ENCODE measurements around the gene PITRM1.
"Not testable (repeated sequence)": the region's sequence is repeated elsewhere in the genome, so short reads cannot be mapped to it uniquely, and the experiment has no call there.

Gene PITRM1, protein sequence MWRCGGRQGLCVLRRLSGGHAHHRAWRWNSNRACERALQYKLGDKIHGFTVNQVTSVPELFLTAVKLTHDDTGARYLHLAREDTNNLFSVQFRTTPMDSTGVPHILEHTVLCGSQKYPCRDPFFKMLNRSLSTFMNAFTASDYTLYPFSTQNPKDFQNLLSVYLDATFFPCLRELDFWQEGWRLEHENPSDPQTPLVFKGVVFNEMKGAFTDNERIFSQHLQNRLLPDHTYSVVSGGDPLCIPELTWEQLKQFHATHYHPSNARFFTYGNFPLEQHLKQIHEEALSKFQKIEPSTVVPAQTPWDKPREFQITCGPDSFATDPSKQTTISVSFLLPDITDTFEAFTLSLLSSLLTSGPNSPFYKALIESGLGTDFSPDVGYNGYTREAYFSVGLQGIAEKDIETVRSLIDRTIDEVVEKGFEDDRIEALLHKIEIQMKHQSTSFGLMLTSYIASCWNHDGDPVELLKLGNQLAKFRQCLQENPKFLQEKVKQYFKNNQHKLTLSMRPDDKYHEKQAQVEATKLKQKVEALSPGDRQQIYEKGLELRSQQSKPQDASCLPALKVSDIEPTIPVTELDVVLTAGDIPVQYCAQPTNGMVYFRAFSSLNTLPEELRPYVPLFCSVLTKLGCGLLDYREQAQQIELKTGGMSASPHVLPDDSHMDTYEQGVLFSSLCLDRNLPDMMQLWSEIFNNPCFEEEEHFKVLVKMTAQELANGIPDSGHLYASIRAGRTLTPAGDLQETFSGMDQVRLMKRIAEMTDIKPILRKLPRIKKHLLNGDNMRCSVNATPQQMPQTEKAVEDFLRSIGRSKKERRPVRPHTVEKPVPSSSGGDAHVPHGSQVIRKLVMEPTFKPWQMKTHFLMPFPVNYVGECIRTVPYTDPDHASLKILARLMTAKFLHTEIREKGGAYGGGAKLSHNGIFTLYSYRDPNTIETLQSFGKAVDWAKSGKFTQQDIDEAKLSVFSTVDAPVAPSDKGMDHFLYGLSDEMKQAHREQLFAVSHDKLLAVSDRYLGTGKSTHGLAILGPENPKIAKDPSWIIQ

DNA sequence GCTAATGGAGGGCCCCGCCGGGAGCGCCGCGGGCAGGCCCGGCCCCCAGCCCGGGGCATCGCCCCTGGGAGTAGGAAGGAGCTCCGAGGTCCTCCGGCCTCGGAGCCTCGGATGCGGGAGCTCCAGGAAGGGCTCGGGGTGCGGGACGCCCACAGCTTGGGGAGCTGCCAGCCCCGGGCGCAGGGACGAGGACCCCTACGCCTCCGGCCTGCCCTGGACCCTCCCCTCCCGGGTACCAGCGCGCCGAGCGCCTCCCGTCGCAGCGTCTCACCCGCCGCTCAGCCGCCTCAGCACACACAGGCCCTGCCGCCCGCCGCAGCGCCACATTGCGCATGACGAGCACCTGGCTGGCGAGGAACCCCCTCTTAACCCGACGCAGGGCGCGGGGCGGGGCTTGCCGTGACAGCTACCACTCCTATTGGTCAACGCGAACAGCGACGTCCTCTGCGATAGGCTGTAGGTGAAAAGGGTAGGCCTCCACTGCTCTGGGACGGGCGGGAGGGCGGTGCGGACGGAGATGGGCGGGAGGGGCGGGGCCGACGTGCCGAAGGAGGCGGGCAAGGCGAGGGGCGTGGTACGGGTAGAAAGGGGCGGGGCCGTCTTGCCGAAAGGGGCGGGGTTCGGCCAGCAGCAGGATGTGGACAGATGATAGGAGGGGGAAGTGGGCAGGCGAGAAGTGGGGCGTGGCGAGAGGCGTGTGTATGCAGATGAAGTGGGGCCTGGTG is at the start of gene PITRM1:
PITRM1 (minus strand) TSS at position 337 of the 725 bp plus-strand sequence; CDS start at position 327, 10 bp downstream.
- Histone ChIP-seq H3K4me3 (peak within 1 kb of the TSS; percentile 56 to 91 (median 84)), H3K27ac (peak within 1 kb of the TSS; percentile 52 to 98 (median 89))

DNA sequence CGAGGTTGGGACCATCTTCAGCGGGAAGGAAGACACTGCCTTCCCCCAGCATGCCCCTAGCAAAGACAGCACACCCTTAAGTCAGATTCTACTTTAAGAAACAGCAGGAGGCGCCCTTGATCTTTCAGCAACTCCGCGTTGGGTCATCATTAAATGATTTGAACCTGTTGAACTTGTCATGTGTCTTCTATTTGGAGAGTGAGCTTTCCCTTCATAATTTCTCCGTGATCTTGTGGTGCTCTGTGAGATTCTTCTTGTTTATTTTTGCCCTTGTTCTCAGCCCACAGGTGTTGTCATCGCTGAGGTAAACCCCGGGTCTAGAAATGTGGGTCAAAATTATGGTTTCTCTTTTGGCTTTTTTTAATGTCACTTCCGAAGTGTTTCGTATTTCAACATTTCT is 49.5 kb upstream of the PITRM1 start:
- Histone ChIP-seq H3K4me3 (no peak overlapping the region), H3K27ac (no peak overlapping the region)

DNA sequence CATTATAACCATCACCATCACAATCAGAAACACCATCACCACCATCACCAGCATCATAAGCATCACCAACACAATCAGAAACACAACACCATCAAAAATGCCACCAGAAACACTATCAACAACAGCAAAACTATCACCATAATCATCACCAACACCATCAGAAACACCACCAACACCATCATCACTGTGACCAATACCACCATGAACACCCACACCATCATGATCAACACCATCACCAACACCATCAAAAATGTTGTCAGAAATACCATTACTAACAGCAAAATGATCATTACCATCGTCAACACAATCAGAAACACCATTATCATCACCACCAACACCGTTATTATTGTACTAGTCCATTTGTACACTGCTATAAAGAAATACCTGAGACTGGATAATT is 49.0 kb upstream of the PITRM1 start:
- not testable (repeated sequence) for H3K27ac ChIP-seq, H3K4me3 ChIP-seq

DNA sequence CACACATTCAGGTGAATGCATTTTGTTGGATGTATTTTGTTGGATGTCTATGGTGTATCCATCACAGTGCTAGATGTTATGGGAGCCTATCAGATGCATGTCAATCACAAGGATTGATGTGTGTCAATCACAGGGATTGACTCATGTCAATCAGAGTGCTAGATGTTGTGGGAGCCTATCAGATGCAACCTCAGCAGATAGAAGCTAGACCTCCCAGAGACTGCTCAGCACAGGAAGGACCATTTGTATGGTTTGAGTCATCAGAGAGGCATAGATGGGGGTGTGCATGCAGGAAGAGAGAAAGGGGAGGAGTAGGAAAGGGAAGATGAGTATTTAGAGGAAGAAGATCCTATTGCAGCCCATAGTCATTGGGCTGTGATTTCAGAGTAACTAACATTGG is 48.3 kb upstream of the PITRM1 start:
- H3K4me3 ChIP-seq, result no peak overlapping the region
- H3K27ac ChIP-seq, result no peak overlapping the region

DNA sequence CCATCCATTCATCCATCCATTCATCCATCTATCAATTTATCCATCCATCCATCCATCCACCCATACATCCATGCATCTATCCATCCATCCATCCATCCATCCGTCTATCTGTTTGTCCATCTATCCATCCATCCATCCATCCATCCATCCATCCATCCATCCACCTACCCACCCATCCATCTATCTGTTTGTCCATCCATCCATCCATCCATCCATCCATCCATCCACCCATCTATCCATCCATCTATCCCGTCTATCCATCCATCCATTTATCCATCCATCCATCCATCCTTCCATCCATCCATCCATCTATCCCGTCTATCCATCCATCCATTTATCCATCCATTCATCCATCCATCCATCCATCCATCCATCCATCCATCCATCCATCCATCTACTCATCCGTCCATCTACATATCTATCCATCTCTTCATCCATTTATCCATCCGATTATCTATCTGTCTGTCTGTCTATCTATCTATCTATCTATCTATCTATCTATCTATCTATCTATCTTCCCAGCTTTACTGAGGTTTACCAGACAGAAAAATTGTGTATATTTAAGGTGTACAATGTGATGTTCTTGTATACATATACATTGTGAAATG is 46.5 kb upstream of the PITRM1 start:
- not testable (repeated sequence) for H3K4me3 ChIP-seq, H3K27ac ChIP-seq

DNA sequence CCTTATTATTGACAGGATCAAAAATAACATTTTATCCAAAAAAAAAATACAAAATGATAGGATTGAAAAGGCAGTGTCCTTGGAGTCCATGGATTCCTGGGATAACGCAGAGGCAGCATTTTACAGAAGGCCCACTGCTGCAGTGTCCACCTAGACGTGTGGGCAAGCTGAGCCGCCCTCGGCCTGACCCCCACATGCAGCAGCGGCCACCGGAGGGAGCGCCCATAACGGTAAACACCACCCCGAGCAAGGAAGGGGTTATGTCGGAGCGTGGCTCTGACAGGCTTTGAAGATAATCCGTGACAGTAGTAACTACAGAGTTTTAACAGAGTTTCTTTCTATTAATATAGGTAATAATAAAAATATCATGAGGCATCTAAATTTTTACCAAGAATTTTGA is 45.3 kb upstream of the PITRM1 start:
- Histone ChIP-seq H3K4me3 (no peak overlapping the region), H3K27ac (no peak overlapping the region)

DNA sequence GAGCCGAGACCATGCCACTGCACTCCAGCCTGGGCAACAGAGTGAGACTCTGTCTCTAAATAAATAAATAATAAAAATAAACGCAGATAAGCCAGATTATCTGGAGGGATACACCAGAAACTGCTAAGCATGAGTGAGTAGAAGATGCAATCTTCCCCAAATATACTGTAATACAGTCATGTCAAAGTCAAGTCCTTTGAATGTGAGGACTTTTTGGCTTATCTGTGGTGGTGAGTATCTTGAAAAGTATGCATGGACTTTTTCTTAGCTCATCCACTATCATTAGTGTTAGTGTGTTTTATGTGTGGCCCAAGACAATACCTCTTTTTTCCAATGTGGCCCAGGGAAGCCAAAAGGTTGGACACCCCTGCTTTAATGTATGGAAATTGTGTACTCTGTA is 44.7 kb upstream of the PITRM1 start:
- no peak overlapping the region for H3K4me3 ChIP-seq
- no peak overlapping the region for H3K27ac ChIP-seq

DNA sequence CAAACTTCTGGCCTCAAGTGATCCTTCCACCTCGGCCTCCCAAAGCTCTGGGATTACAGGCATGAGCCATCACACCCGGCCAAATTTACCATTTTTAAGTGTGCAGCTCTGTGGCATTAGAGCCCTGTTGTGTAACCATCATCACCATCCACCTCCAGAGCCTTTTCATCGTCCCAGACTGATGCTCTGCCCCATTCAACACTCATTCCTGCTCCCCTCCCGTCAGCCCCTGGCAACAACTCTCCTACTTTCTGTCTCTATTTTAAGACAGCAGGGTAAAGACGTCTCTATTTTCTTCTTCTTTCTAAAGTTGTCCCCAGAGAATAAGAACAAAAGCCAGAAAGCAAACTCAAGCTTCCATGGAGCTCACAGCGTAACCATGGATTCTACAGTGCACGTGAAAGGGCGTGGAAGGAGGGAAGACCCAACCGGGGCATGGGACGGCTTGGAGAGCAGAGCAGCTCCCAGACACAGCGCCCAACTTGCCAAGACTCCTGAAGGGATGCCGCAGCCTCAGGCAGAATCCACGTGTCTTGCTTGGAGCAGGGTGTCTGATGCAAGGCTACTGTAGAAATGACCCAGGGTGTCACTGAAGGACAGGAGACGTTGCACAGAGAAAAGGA is 42.7 kb upstream of the PITRM1 start:
- H3K27ac ChIP-seq, result no peak overlapping the region
- no peak overlapping the region for H3K4me3 ChIP-seq

DNA sequence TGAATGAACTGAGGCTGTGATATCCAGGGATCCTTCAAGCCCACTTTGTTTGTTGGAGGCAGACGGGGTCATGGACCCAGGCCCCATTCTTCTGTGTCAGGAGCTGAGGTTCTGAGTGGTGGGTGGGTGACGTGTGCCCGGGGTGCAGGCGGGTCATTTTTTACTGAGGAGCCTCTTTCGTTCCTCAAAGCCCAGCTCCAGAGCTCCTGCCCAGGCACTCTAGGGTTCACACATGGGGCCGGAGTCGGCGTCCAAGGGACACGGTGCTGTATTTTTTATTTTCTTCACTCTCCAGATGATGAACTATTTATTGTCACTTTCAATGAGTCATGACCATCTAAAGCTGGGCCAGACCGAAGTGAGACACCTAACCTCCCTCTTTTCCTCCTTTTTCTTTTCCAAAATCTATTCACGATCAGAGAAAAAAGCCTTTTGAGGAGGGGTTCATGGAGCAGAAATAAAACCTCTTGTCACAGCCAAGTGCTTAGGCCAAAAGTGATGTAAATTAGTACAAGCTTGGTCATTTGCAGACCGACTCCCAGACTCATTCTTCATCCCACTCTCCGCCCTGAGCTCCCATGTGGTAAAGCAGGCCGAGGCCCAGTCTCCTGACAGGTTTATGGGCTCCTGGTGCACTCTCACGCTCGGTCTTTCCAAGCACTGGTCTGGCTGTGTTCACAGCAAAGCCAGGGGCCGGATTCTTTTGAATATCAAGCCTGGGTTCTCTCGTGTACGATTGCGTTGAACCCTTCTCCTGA is 41.4 kb upstream of the PITRM1 start:
- no peak overlapping the region for H3K27ac ChIP-seq
- no peak overlapping the region for H3K4me3 ChIP-seq

DNA sequence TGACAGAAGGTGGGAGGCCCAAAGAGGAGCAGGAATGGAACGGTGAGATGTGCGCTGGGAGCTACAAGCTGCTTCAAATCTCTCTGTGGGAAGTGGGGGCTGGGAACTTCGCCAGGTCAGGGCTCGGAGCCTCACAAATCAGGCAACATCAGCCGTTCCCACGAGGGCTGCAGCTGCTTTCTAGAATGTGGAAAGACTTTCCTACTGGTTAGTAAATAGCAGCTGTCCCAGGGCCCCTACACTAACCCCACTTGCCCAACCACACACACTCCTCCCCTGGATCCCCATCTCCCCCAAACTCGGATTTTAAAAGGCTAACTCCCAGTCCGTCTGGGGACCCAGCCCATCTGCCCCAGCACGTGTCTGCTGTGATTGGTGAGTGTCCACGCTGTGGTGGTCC is 40.6 kb upstream of the PITRM1 start:
- H3K27ac ChIP-seq, result no peak overlapping the region

DNA sequence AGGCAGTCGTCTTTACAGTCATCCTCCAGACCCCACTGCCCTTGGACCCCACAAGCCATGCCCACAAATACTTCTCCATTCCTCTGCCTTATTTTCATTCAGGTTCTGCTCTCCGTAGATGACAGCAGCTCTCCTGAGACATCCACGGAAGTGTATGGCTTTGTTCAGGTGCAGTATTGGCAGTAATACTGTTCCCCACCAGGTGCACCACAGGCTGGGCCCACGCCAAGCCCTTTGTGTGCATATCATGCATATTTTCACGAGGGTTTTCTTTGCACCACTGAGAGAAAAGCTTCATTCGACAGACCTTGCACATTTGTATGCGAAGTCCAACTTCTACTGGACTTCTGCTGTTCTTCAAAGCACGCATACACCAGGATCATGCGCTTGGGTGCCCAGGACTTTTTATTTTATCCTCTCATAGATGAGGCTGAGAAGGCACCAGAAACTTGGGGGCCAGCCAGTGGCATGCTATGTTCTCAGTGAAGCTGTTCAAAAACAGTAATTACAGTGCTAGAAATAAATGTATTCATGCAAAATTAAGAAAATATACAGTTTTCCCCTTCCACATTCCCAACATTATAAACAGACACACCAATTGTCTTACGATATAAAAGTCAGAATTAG is 37.8 kb upstream of the PITRM1 start:
- H3K4me3 ChIP-seq, result no peak overlapping the region
- H3K27ac ChIP-seq, result no peak overlapping the region

More for the DNA sequence above, 40.6 kb upstream of the PITRM1 start:
- H3K4me3 ChIP-seq, result no peak overlapping the region

DNA sequence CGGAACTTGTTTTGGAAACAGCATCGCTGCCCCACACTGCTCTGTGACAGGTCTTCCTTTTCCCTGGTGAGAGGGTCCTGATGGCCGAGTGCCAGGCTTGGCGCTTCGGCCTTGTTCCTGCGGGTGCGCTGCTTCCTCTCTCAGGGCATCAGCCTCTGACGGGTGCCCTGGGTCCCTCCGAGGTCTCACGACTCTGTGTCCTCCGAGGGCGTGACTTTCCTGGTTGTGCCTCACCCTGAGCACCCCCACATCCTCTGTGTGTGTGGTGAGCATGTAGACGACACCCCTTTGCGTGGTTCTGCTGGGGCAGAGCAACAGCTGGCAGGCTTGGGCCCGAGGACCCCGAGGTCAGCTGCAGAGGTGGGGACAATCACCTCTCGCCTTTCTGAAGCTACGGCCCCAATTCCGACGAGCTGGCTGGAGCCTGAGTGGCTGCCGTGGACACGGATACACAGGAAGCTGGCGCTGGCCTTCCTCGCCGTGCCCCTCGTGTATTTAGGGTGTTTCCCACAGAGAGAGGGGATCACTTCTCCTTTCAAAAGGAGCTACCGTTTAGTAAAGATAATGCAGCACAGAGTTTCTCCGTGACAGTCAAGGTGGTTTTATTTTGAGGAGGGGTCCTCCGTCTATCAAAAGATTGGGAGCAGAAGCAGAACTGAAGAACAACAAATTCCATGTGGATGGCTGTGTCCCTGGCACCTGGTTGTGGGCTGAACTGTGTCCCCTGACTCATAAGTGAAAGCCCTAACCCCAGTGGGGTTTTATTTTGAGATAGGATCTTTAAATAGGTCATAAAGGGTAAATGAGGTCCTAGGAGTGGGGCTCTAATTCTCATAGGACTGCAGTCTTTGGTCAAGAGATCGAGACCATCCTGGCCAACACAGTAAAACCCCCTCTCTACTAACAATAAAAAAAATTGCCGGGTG is 36.2 kb upstream of the PITRM1 start:
- H3K27ac ChIP-seq, result no peak overlapping the region
- no peak overlapping the region for H3K4me3 ChIP-seq

DNA sequence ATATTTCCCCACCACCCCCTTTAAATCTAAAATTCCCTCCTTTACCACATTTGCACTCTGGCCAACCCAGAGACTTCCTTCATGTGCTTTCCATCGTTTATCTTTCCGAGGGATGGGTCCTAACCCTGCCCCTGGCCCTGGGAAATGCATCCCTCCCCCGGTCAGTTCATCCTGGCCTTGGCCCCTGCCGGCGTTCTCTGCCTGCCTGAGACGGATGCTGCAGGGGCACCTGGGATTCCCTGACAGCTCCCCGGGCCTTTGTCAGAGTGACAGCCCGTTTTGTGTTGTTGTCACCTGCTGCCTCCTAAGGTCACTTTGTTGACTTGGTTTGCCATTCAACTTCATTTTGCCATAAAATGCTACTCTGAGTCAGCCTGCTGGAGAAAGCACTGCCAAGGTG is 34.8 kb upstream of the PITRM1 start:
- Histone ChIP-seq H3K4me3 (no peak overlapping the region), H3K27ac (no peak overlapping the region)

DNA sequence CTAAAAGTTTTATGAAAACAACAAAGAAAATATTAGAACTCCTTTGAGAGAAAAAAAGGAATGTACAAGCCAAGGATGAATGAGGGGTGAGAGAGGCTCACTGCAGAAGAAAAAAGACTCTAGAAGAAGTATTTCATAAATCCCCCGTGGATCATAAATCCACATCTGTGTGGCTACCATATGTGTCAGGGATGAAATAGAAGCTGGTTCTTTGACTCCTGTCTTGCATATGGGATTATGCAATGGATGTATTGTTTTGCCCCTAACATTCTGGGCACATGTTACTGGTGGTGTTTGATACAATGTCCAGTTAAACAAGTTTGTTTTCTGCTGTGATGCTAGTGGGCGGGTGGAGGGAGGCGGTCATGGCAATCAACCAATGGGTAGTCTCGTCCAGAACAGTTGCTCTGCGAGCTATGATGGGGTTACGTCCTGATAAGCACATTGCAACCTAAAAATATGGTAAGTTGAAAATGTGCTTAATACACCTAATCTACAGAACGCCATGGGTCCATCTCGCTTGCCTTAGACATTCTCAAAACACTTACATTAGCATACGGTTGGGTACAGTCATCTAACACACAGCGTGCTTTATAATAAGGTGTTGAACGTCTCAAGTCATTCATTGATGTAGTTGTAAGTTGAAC is 34.1 kb upstream of the PITRM1 start:
- no peak overlapping the region for H3K4me3 ChIP-seq
- H3K27ac ChIP-seq, result no peak overlapping the region

DNA sequence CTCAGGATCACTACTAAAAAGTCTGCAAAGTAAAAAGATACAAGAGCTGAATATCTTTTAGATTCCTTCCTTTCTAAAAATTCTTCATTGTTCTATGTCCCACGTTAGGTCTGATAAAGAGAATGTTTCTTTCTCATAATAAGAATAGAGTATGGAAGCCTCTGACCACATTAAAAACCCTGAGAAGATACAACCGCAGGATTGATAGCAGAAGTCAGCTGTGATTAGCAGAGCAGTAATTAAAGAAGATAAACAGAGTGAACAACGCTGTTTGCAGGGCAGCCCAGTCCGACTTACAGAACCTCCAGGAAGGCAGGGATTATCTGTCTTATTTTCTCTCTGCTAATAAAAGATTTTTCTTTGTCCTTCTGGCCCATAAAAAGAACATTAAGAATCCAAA is 31.4 kb upstream of the PITRM1 start:
- no peak overlapping the region for H3K4me3 ChIP-seq

DNA sequence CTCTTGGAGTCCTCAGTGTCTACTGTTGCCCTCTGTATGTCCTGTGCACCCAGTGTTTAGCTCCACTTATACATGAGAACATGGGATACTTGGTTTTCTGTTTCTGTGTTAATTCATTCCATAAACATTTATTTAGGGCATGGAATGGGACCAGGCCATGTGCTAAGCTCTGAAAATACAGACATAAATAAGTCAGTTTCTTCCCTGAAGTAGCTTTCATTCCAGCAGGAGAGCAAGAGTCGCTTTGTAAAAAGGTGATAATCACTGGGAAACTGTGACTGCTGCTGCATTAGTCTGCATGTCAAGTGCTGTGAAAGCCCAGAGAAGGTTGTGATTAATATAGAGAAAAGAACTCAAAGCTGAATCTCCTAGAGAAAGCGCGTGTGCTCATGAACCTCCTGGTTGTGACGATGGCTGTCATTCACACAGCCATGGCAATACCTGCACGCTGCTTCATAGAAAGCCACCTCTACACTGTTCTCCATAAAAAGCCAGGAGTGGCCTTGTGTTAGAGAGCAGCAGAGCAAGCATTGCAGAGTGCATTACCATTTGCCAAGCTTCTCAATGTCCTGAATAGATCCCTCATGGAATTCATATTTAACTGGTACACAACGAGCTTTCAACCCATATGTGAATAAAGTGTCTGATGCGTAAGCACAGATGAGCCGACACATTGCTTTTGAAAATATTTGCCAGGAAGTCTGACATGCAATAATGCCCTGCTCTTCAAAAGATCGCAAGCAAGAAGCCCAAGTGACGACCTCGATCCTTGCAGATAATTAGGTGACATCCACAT is 30.6 kb upstream of the PITRM1 start:
- Histone ChIP-seq H3K4me3 (no peak overlapping the region), H3K27ac (no peak overlapping the region)

More for the DNA sequence above, 31.4 kb upstream of the PITRM1 start:
- no peak overlapping the region for H3K27ac ChIP-seq
